CD4-positive, alpha-beta T cell treated with Interleukin-1 beta for 1 hour (primary cell): ENCODE measurements around the gene BCAS1.
"Not testable (repeated sequence)": the region's sequence is repeated elsewhere in the genome, so short reads cannot be mapped to it uniquely, and the experiment has no call there.

Source experiments
- DNase-seq, 2 donors: peaks; one replicate each; pipeline ENCODE4 v3.0.0-alpha.2; 2020 to 2022

The BCAS1 gene

GRCh38 chr20:53981752-53982437 is 88.5 kb downstream of the BCAS1 start:
- DNase-seq: no peak

DNA sequence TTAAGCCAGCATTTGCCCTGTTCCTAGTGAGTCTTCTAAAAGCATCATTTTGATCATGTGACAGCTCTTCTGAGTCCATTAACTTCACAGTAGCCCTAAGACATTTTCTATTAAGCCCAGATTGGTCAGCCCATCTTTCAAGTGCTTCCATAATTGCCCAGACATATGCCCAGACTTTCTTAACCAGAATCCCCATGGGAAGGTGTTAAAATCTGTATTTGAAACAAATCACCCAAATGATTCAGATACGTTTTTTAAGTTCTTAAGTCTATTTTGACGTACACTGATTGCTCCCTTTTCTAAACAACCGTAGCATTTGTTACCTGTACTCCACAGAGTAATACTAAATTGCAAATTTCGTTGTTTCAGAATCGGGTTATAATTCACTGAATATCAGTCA is 89.3 kb downstream of the BCAS1 start:
- DNase-seq: no peak

- DNase-seq: no peak
Observed at GRCh38 chr20:53980031-53980465, 90.3 kb downstream of the BCAS1 start.

- no peak for DNase-seq
Observed at GRCh38 chr20:53978497-53978896, 91.9 kb downstream of the BCAS1 start.

GRCh38 chr20:53977391-53977790 is 93.0 kb downstream of the BCAS1 start:
- no peak for DNase-seq

GRCh38 chr20:53975761-53976160 is 94.6 kb downstream of the BCAS1 start:
- DNase-seq: no peak

- DNase-seq: no peak
Observed at GRCh38 chr20:53974785-53975555, 95.4 kb downstream of the BCAS1 start.

GRCh38 chr20:53973882-53974281 is 96.5 kb downstream of the BCAS1 start:
- DNase-seq: not testable (repeated sequence)

GRCh38 chr20:53972179-53972578 is 98.2 kb downstream of the BCAS1 start:
- DNase-seq: no peak

- no peak for DNase-seq
Observed at GRCh38 chr20:53971096-53971683, 99.2 kb downstream of the BCAS1 start.

DNA sequence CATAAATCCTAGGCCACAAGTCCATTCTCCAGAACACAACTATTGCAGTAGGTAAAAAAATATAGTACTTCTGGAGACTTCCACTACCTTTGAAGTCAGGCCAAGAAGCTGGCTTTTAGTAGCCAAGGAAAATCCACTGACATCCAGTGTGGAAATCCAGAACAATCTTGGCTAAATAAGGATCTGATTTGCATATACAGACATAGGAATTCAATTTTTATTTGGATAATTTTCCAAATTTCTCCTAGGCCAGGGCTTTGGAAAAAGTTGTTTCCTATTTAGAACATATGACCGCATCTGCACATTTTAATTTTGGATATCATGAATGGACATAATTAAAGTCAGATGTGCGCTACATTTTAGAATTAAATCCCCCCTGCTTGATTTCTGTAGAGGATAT is 100.2 kb downstream of the BCAS1 start:
- no peak for DNase-seq

GRCh38 chr20:53967527-53967926 is 102.9 kb downstream of the BCAS1 start:
- no peak for DNase-seq

- no peak for DNase-seq
Observed at GRCh38 chr20:53966774-53967398, 103.5 kb downstream of the BCAS1 start.

GRCh38 chr20:53964501-53965253 is 105.7 kb downstream of the BCAS1 start:
- no peak for DNase-seq

DNA sequence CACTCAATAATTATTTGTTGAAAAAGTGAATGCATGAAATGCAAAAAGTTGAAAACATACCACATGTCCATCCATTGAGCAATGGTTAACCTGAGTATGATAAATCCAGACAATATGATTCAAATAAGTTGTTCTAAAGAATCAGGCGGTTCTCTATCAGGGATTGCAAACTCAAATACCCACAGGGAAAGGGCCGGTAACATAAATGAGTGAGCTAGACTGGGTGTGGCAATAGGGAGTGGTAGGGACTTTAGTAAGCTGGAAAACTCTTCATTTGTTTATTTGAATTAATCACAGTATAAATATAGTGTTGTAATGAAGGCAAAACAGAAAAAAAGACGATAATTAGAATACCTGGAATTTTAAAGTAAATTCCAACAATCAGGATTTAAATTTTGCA is 106.3 kb downstream of the BCAS1 start:
- DNase-seq: no peak

- DNase-seq: no peak
Observed at GRCh38 chr20:53963635-53964034, 106.8 kb downstream of the BCAS1 start.

- no peak for DNase-seq
Observed at GRCh38 chr20:53962388-53962787, 108.0 kb downstream of the BCAS1 start.

GRCh38 chr20:53961527-53961926 is 108.9 kb downstream of the BCAS1 start:
- no peak for DNase-seq

DNA sequence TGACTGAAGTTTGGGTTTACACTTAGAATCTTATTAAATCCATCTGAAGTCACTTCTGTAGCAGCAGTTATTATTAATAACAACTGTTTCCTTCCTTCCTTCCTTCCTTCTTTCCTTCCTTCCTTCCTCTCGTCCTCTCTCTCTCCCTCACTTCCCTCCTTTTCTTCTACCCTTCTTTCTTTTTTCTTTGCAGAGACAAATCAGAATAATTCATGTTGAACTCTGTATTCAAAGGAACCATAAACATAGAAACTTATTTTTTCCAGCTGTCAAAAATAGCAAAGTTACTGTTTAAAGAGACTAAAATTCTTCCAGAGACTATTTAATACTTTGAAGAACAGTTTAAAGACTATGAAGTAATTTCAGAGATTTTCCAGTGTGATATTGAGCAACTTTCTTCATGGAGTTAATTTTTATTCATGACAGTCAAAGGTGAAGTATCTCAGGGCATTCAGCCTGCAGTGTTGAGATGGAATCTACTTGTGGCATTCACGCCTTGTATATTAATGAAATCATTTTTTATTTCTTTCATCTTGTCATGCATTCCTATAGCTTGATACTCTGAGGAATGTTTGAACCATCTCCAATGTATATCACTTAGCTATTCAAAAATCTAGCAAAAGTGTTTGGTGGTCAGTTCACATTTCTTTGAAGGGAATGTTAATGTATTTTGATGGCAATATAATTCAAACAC is 109.7 kb downstream of the BCAS1 start:
- no peak for DNase-seq

DNA sequence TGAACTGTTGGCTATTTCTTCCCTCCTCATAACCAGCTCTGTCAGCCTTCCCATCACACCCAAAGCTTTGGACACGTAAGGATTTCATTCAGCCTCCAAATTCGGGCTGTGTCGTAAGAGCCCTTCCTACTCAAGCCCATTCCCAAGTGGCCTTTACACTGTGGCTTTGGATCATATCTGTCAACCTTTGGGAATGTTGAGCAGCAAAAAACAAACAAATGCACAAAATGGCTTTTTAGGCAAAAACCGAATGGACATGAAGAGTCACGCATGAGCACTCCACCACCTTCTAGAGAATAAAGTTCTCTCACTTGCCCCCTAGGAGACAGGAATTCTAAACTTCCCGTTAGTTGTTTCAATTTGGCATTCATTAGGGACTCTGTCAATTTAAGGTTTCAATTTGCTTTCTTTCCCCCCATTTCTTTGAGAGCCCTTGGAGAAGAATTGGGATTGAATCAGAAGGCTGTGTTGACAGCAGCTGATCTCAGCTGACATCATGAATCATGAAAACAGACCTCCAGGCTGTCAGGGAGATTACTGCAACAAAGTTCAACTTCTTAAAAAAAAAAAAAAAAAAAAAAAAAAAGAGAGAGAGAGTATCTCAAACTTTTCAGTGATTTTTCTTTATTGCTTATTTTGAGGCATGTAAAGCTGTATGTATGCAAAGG is 110.3 kb downstream of the BCAS1 start:
- no peak for DNase-seq

- DNase-seq: no peak
Observed at GRCh38 chr20:53958260-53958659, 112.1 kb downstream of the BCAS1 start.
